ENCODE data around the gene GAL3ST2. TPM values are rescaled to one million over a fixed set of nuclear protein-coding genes. Genes with fewer than 3 reads are reported as not detected.
"Not testable (repeated sequence)": the region's sequence is repeated elsewhere in the genome, so short reads cannot be mapped to it uniquely, and the experiment has no call there.

The GAL3ST2 gene
- total and polyA plus RNA-seq, 5 donors from 2014 or later, result 1.1 TPM; not detected in 4

- H3K4me1 ChIP-seq (ENCODE audit: control insufficient read depth, insufficient read depth, low read length, poor library complexity, severe bottlenecking), result peaks cover 4% of the 10 kb centered on the region
- H3K4me3 Mint-ChIP-seq, result no peak overlapping the region
- no peaks in the 10 kb centered on the region for H3K9me3 ChIP-seq (ENCODE audit: control insufficient read depth in 2 of 2, low read length in 2 of 2)
- no peak overlapping the region for H3K27ac Mint-ChIP-seq
- no peaks in the 10 kb centered on the region for H3K36me3 Mint-ChIP-seq
- H3K36me3 ChIP-seq (ENCODE audit: control insufficient read depth, insufficient read depth, low read length), result no peaks in the 10 kb centered on the region
- no peaks in the 10 kb centered on the region for H3K9me3 Mint-ChIP-seq
- H3K27me3 ChIP-seq (ENCODE audit: control insufficient read depth, insufficient read depth, low read length), result no peaks in the 10 kb centered on the region
- ATAC-seq (ENCODE audit: low read depth in 2 of 2) (no peak), DNase-seq (no peak)
- H3K4me1 Mint-ChIP-seq, result no peaks in the 10 kb centered on the region
- H3K27ac ChIP-seq (ENCODE audit: insufficient read depth, low read length, poor library complexity, severe bottlenecking), result no peak overlapping the region
- H3K4me3 ChIP-seq (ENCODE audit: low read depth, low read length), result no peak overlapping the region
- peaks cover 6% of the 10 kb centered on the region for H3K27me3 Mint-ChIP-seq
These were observed 21.5 kb downstream of the GAL3ST2 start for GRCh38 chr2:241798081-241798630.

- Mint-ChIP-seq H3K27me3 (peaks cover 9% of the 10 kb centered on the region), H3K4me3 (no peak overlapping the region), H3K36me3 (no peaks in the 10 kb centered on the region), H3K27ac (no peak overlapping the region), H3K4me1 (peaks cover 0 to 2% (median 0%) of the 10 kb centered on the region in 4 donors), H3K9me3 (no peaks in the 10 kb centered on the region)
- H3K9me3 ChIP-seq (ENCODE audit: control insufficient read depth in 2 of 2, low read length in 2 of 2), result no peaks in the 10 kb centered on the region
- DNase-seq (no peak), ATAC-seq (ENCODE audit: low read depth in 2 of 2) (no peak)
- H3K4me1 ChIP-seq (ENCODE audit: control insufficient read depth, insufficient read depth, low read length, poor library complexity, severe bottlenecking), result peaks cover 11% of the 10 kb centered on the region
- H3K36me3 ChIP-seq (ENCODE audit: control insufficient read depth, insufficient read depth, low read length), result no peaks in the 10 kb centered on the region
- no peaks in the 10 kb centered on the region for H3K27me3 ChIP-seq (ENCODE audit: control insufficient read depth, insufficient read depth, low read length)
- no peak overlapping the region for H3K27ac ChIP-seq (ENCODE audit: insufficient read depth, low read length, poor library complexity, severe bottlenecking)
- H3K4me3 ChIP-seq (ENCODE audit: low read depth, low read length), result no peak overlapping the region
These were observed 22.3 kb downstream of the GAL3ST2 start for GRCh38 chr2:241798631-241799521.

GRCh38 chr2:241799522-241800197 lies 23.0 kb downstream of the GAL3ST2 start:
- H3K4me1 Mint-ChIP-seq, result peaks cover 0 to 5% (median 0%) of the 10 kb centered on the region in 4 donors
- no peak overlapping the region for H3K4me3 ChIP-seq (ENCODE audit: low read depth, low read length)
- peaks cover 9% of the 10 kb centered on the region for H3K27me3 Mint-ChIP-seq
- H3K27ac Mint-ChIP-seq, result no peak overlapping the region
- H3K27ac ChIP-seq (ENCODE audit: insufficient read depth, low read length, poor library complexity, severe bottlenecking), result no peak overlapping the region
- no peaks in the 10 kb centered on the region for H3K36me3 ChIP-seq (ENCODE audit: control insufficient read depth, insufficient read depth, low read length)
- no peaks in the 10 kb centered on the region for H3K36me3 Mint-ChIP-seq
- H3K27me3 ChIP-seq (ENCODE audit: control insufficient read depth, insufficient read depth, low read length), result no peaks in the 10 kb centered on the region
- ATAC-seq (ENCODE audit: low read depth in 2 of 2), result no peak
- H3K9me3 ChIP-seq (ENCODE audit: control insufficient read depth in 2 of 2, low read length in 2 of 2), result no peaks in the 10 kb centered on the region
- no peaks in the 10 kb centered on the region for H3K9me3 Mint-ChIP-seq
- no peak overlapping the region for H3K4me3 Mint-ChIP-seq
- H3K4me1 ChIP-seq (ENCODE audit: control insufficient read depth, insufficient read depth, low read length, poor library complexity, severe bottlenecking), result peaks cover 19% of the 10 kb centered on the region
- DNase-seq, result no peak

- not testable (repeated sequence) for ATAC-seq (ENCODE audit: low read depth in 2 of 2); H3K9me3 ChIP-seq (ENCODE audit: control insufficient read depth in 2 of 2, low read length in 2 of 2); H3K27me3 ChIP-seq (ENCODE audit: control insufficient read depth, insufficient read depth, low read length); H3K9me3 Mint-ChIP-seq; H3K27me3 Mint-ChIP-seq; H3K4me3 Mint-ChIP-seq; H3K4me3 ChIP-seq (ENCODE audit: low read depth, low read length); H3K36me3 Mint-ChIP-seq; DNase-seq; H3K4me1 Mint-ChIP-seq; H3K36me3 ChIP-seq (ENCODE audit: control insufficient read depth, insufficient read depth, low read length); H3K27ac Mint-ChIP-seq; H3K27ac ChIP-seq (ENCODE audit: insufficient read depth, low read length, poor library complexity, severe bottlenecking)
- H3K4me1 ChIP-seq (ENCODE audit: control insufficient read depth, insufficient read depth, low read length, poor library complexity, severe bottlenecking), result peaks cover 23% of the 10 kb centered on the region
These were observed 23.7 kb downstream of the GAL3ST2 start for GRCh38 chr2:241800198-241800903.

GRCh38 chr2:241801611-241802420 lies 25.2 kb downstream of the GAL3ST2 start:
- Histone ChIP-seq H3K36me3 (ENCODE audit: control insufficient read depth, insufficient read depth, low read length) (no peaks in the 10 kb centered on the region), H3K27ac (ENCODE audit: insufficient read depth, low read length, poor library complexity, severe bottlenecking) (no peak overlapping the region), H3K4me1 (ENCODE audit: control insufficient read depth, insufficient read depth, low read length, poor library complexity, severe bottlenecking) (peaks cover 23% of the 10 kb centered on the region), H3K9me3 (ENCODE audit: control insufficient read depth in 2 of 2, low read length in 2 of 2) (no peaks in the 10 kb centered on the region), H3K27me3 (ENCODE audit: control insufficient read depth, insufficient read depth, low read length) (no peaks in the 10 kb centered on the region), H3K4me3 (ENCODE audit: low read depth, low read length) (no peak overlapping the region)
- Mint-ChIP-seq H3K27me3 (peaks cover 9% of the 10 kb centered on the region), H3K9me3 (no peaks in the 10 kb centered on the region), H3K4me1 (peaks cover 0 to 9% (median 0%) of the 10 kb centered on the region in 4 donors), H3K36me3 (no peaks in the 10 kb centered on the region), H3K4me3 (no peak overlapping the region), H3K27ac (no peak overlapping the region)
- DNase-seq, result no peak
- no peak for ATAC-seq (ENCODE audit: low read depth in 2 of 2)

GRCh38 chr2:241802421-241803318 lies 26.0 kb downstream of the GAL3ST2 start:
- no peak for DNase-seq
- Histone ChIP-seq H3K27ac (ENCODE audit: insufficient read depth, low read length, poor library complexity, severe bottlenecking) (no peak overlapping the region), H3K27me3 (ENCODE audit: control insufficient read depth, insufficient read depth, low read length) (no peaks in the 10 kb centered on the region), H3K36me3 (ENCODE audit: control insufficient read depth, insufficient read depth, low read length) (no peaks in the 10 kb centered on the region), H3K4me3 (ENCODE audit: low read depth, low read length) (no peak overlapping the region), H3K9me3 (ENCODE audit: control insufficient read depth in 2 of 2, low read length in 2 of 2) (no peaks in the 10 kb centered on the region), H3K4me1 (ENCODE audit: control insufficient read depth, insufficient read depth, low read length, poor library complexity, severe bottlenecking) (peaks cover 23% of the 10 kb centered on the region)
- Mint-ChIP-seq H3K27me3 (peaks cover 9% of the 10 kb centered on the region), H3K4me1 (peaks cover 0 to 9% (median 0%) of the 10 kb centered on the region in 4 donors), H3K36me3 (no peaks in the 10 kb centered on the region), H3K9me3 (no peaks in the 10 kb centered on the region), H3K27ac (no peak overlapping the region), H3K4me3 (no peak overlapping the region)
- no peak for ATAC-seq (ENCODE audit: low read depth in 2 of 2)
